ENCODE measurements around the gene PM20D2. TPM values are rescaled to one million over a fixed set of nuclear protein-coding genes. Genes with fewer than 3 reads are reported as not detected.

The PM20D2 gene
- total RNA-seq, 1 experiment from 2014 or later = 26.8 TPM

GRCh38 chr6:89187504-89187903, 41.6 kb downstream of the PM20D2 start:
- Histone ChIP-seq H3K9me3 (no peaks in the 10 kb centered on the region), H3K27me3 (replicated peaks; ENCODE audit: control insufficient read depth, insufficient read depth, low read length) (no peaks in the 10 kb centered on the region), H3K36me3 (ENCODE audit: control insufficient read depth, insufficient read depth, low read length) (no peaks in the 10 kb centered on the region), H3K4me3 (ENCODE audit: low read depth, low read length) (no peak overlapping the region), H3K4me1 (no peaks in the 10 kb centered on the region)
- Mint-ChIP-seq H3K4me1 (ENCODE audit: low read depth, unreplicated experiment) (no peaks in the 10 kb centered on the region), H3K27ac (ENCODE audit: unreplicated experiment) (no peak overlapping the region), H3K9me3 (ENCODE audit: unreplicated experiment) (no peaks in the 10 kb centered on the region), H3K27me3 (ENCODE audit: insufficient read depth, unreplicated experiment) (no peaks in the 10 kb centered on the region), H3K36me3 (ENCODE audit: insufficient read depth, unreplicated experiment) (no peaks in the 10 kb centered on the region), H3K4me3 (ENCODE audit: unreplicated experiment) (no peak overlapping the region)
- ChIA-PET CTCF (no interaction called here), POLR2A (no interaction called here)
- no peak for DNase-seq
- no TSS peak for BruUV-seq (replicated peaks)
- TF ChIP-seq CTCF (IDR thresholded peaks at IDR 0.05; ENCODE audit: insufficient read depth in 1 of 2, low read depth in 1 of 2, low read length in 1 of 2, severe bottlenecking in 1 of 2, unreplicated experiment in 1 of 2) = no peak
- intact Hi-C loops (cut with micrococcal nuclease; ENCODE audit: unreplicated experiment) = no loop called here

- peaks cover 5% of the 10 kb centered on the region for H3K27me3 Mint-ChIP-seq (ENCODE audit: insufficient read depth, unreplicated experiment)
- POLR2A ChIA-PET = no interaction called here
- no peaks in the 10 kb centered on the region for H3K4me1 ChIP-seq
- H3K9me3 Mint-ChIP-seq (ENCODE audit: unreplicated experiment) = peaks cover 10% of the 10 kb centered on the region
- CTCF ChIA-PET = no interaction called here
- TF ChIP-seq CTCF (IDR thresholded peaks at IDR 0.05; ENCODE audit: insufficient read depth in 1 of 2, low read depth in 1 of 2, low read length in 1 of 2, severe bottlenecking in 1 of 2, unreplicated experiment in 1 of 2) = no peak
- no peaks in the 10 kb centered on the region for H3K27me3 ChIP-seq (replicated peaks; ENCODE audit: control insufficient read depth, insufficient read depth, low read length)
- no peaks in the 10 kb centered on the region for H3K36me3 Mint-ChIP-seq (ENCODE audit: insufficient read depth, unreplicated experiment)
- no peak for DNase-seq
- no TSS peak for BruUV-seq (replicated peaks)
- intact Hi-C loops (cut with micrococcal nuclease; ENCODE audit: unreplicated experiment) = no loop called here
- H3K9me3 ChIP-seq = 0 out of 2 replicates have a peak, but pooled peaks cover 4% of the 10 kb centered on the region
- no peak overlapping the region for H3K4me3 Mint-ChIP-seq (ENCODE audit: unreplicated experiment)
- no peaks in the 10 kb centered on the region for H3K4me1 Mint-ChIP-seq (ENCODE audit: low read depth, unreplicated experiment)
- no peak overlapping the region for H3K27ac Mint-ChIP-seq (ENCODE audit: unreplicated experiment)
- H3K36me3 ChIP-seq (ENCODE audit: control insufficient read depth, insufficient read depth, low read length) = no peaks in the 10 kb centered on the region
- H3K4me3 ChIP-seq (ENCODE audit: low read depth, low read length) = no peak overlapping the region
Observed at GRCh38 chr6:89190741-89191140, 44.9 kb downstream of the PM20D2 start.

GRCh38 chr6:89194559-89194958, 48.7 kb downstream of the PM20D2 start:
- Mint-ChIP-seq H3K4me1 (ENCODE audit: low read depth, unreplicated experiment) (no peaks in the 10 kb centered on the region), H3K4me3 (ENCODE audit: unreplicated experiment) (no peak overlapping the region), H3K27ac (ENCODE audit: unreplicated experiment) (no peak overlapping the region), H3K27me3 (ENCODE audit: insufficient read depth, unreplicated experiment) (peaks cover 5% of the 10 kb centered on the region), H3K36me3 (ENCODE audit: insufficient read depth, unreplicated experiment) (no peaks in the 10 kb centered on the region), H3K9me3 (ENCODE audit: unreplicated experiment) (peaks cover 10% of the 10 kb centered on the region)
- no peaks in the 10 kb centered on the region for H3K36me3 ChIP-seq (ENCODE audit: control insufficient read depth, insufficient read depth, low read length)
- H3K9me3 ChIP-seq = 0 out of 2 replicates have a peak, but pooled peaks cover 4% of the 10 kb centered on the region
- H3K4me3 ChIP-seq (ENCODE audit: low read depth, low read length) = no peak overlapping the region
- TF ChIP-seq CTCF (IDR thresholded peaks at IDR 0.05; ENCODE audit: insufficient read depth in 1 of 2, low read depth in 1 of 2, low read length in 1 of 2, severe bottlenecking in 1 of 2, unreplicated experiment in 1 of 2) = no peak
- no peaks in the 10 kb centered on the region for H3K27me3 ChIP-seq (replicated peaks; ENCODE audit: control insufficient read depth, insufficient read depth, low read length)
- CTCF ChIA-PET = no interaction called here
- POLR2A ChIA-PET = no interaction called here
- no peak for DNase-seq
- H3K4me1 ChIP-seq = no peaks in the 10 kb centered on the region
- no TSS peak for BruUV-seq (replicated peaks)
- intact Hi-C loops (cut with micrococcal nuclease; ENCODE audit: unreplicated experiment) = no loop called here
